Purkinje cell (primary cell): ENCODE results near the gene KLRC3. TPM values are rescaled to one million over a fixed set of nuclear protein-coding genes. Genes with fewer than 3 reads are reported as not detected.

Experiments used
- polyA plus RNA-seq: library from polyadenylated mRNA; unstranded; fragments of >200 nt; fragmentation: Nextera tagmentation; gene quantifications from 2 replicates; pipeline ENCODE4 v1.2.1, GENCODE V29; 2014

KLRC3 gene
- 0.95 TPM in 1 of 2 replicates, not detected in the other for polyA plus RNA-seq

GRCh38 chr12:10420334-10420733 lies at the start of gene KLRC3:
Gene KLRC3 (minus strand): TSS chr12:10420595. CDS start chr12:10420550, 45 bp downstream.

GRCh38 chr12:10453156-10453555 lies 32.8 kb upstream of the KLRC3 start, which contains the start of gene KLRC1:
Gene KLRC1 (minus strand): TSS chr12:10453377. CDS start chr12:10451156, 2,221 bp downstream.

GRCh38 chr12:10435816-10436215 lies 15.4 kb upstream of the KLRC3 start, which contains the start of gene KLRC2:
Gene KLRC2 (minus strand): TSS chr12:10436010. CDS start chr12:10435986, 24 bp downstream.

GRCh38 chr12:10409392-10409791 lies 11.0 kb downstream of the KLRC3 start, which contains the start of gene KLRC4:
Gene KLRC4 (minus strand): TSS chr12:10409757. CDS start chr12:10409575, 182 bp downstream.

GRCh38 chr12:10389904-10390303 lies 30.5 kb downstream of the KLRC3 start, which contains the start of gene KLRK1:
Gene KLRK1 (minus strand): TSS chr12:10390041. CDS start chr12:10388810, 1,231 bp downstream.

Other genes starting within 250 kb of the KLRC3 start
- gene OLR1, start 248.5 kb downstream of the KLRC3 start, polyA plus RNA-seq, result 0.28 and 1.1 TPM in 2 replicates
- gene TMEM52B, start 241.6 kb downstream of the KLRC3 start, polyA plus RNA-seq, result not detected in 2 replicates
- 103 and 104 TPM in 2 replicates for gene GABARAPL1, start 207.7 kb downstream of the KLRC3 start, polyA plus RNA-seq
- gene KLRD1, start 112.7 kb downstream of the KLRC3 start, polyA plus RNA-seq, result 0.09 and 0.32 TPM in 2 replicates
- gene KLRK1, start 30.6 kb downstream of the KLRC3 start, polyA plus RNA-seq, result not detected in 2 replicates
- 1.4 TPM in 1 of 2 replicates, not detected in the other for gene KLRC4, start 10.8 kb downstream of the KLRC3 start, polyA plus RNA-seq
- 0.48 and 5.5 TPM in 2 replicates for gene KLRC2, start 15.4 kb upstream of the KLRC3 start, polyA plus RNA-seq
- 0.35 TPM in 1 of 2 replicates, not detected in the other for gene KLRC1, start 32.8 kb upstream of the KLRC3 start, polyA plus RNA-seq
- gene EIF2S3B, start 85.3 kb upstream of the KLRC3 start, polyA plus RNA-seq, result 0.67 TPM in 1 of 2 replicates, not detected in the other
- 54.1 and 67.0 TPM in 2 replicates for gene MAGOHB, start 193.0 kb upstream of the KLRC3 start, polyA plus RNA-seq